Neural cell (in vitro differentiated cells): ENCODE measurements around the gene COL27A1. TPM values are rescaled to one million over a fixed set of nuclear protein-coding genes. Genes with fewer than 3 reads are reported as not detected.

Source experiments
- H2AFZ ChIP-seq: fragments of 200-600, 300-800 bp; sonication (generic), shearing (Covaris generic); 2 replicates; pipeline ENCODE4 v1.6.0; 2014; ENCODE audit warnings: low read depth, mild to moderate bottlenecking, antibody characterized with exemption, low read length, moderate library complexity
- H3F3A ChIP-seq: fragments of 200-600 bp; shearing (Covaris generic); 2 replicates; pipeline ENCODE4 v1.6.1; 2016; ENCODE audit warnings: mild to moderate bottlenecking, moderate library complexity, mixed read lengths, antibody characterized with exemption, low read length; ENCODE audit not compliant: insufficient read depth, poor library complexity, severe bottlenecking
- H3K27ac ChIP-seq: fragments of 200-600, 300-800 bp; sonication (generic), shearing (Covaris generic); 2 replicates; pipeline ENCODE4 v1.5.1; 2014; ENCODE audit warnings: mild to moderate bottlenecking, low read length, moderate library complexity
- H3K27me3 ChIP-seq: fragments of 300-800, 200-600 bp; sonication (generic), shearing (Covaris generic); 2 replicates; pipeline ENCODE4 v1.6.0; 2014; ENCODE audit warnings: mild to moderate bottlenecking, low read depth, low read length, moderate library complexity; ENCODE audit not compliant: insufficient read depth
- H3K36me3 ChIP-seq: fragments of 300-800, 200-600 bp; sonication (generic), shearing (Covaris generic); 2 replicates; pipeline ENCODE4 v1.5.1; 2014; ENCODE audit warnings: mild to moderate bottlenecking, antibody characterized with exemption, low read length, moderate library complexity; ENCODE audit not compliant: insufficient read depth
- H3K4me2 ChIP-seq: fragments of 300-800, 200-600 bp; sonication (generic), shearing (Covaris generic); 2 replicates; pipeline ENCODE4 v1.6.0; 2014; ENCODE audit warnings: mild to moderate bottlenecking, low read length
- H3K4me3 ChIP-seq: fragments of 300-800, 200-600 bp; sonication (generic), shearing (Covaris generic); 2 replicates; pipeline ENCODE4 v1.5.1; 2014; ENCODE audit warnings: mild to moderate bottlenecking, low read length, moderate library complexity
- H3K79me2 ChIP-seq: fragments of 200-600 bp; shearing (Covaris generic); replicated peaks from 2 replicates; pipeline ENCODE4 v1.6.0; 2014; ENCODE audit warnings: mild to moderate bottlenecking, low read length, moderate library complexity; ENCODE audit not compliant: insufficient read depth
- H3K9ac ChIP-seq: fragments of 300-800, 200-600 bp; sonication (generic), shearing (Covaris generic); 2 replicates; pipeline ENCODE4 v1.6.1; 2016; ENCODE audit warnings: mild to moderate bottlenecking, low read length, mixed read lengths
- H3K9me2 ChIP-seq: fragments of 200-600 bp; shearing (Covaris generic); 2 replicates; pipeline ENCODE4 v1.6.1; 2016; ENCODE audit warnings: mild to moderate bottlenecking, low read length, mixed read lengths; ENCODE audit not compliant: insufficient read depth
- H3K9me3 ChIP-seq: fragments of 200-600, 300-800 bp; sonication (generic), shearing (Covaris generic); 2 replicates; pipeline ENCODE4 v1.6.1; 2016; ENCODE audit warnings: mild to moderate bottlenecking, mixed run types, low read length, moderate library complexity, mixed read lengths
- H4K20me1 ChIP-seq: fragments of 200-600 bp; shearing (Covaris generic); 2 replicates; pipeline ENCODE4 v1.6.1; 2016; ENCODE audit warnings: mild to moderate bottlenecking, mixed run types; ENCODE audit not compliant: insufficient read depth
- CTCF ChIP-seq: fragments of 450-650 bp; IDR thresholded peaks from 2 replicates; pipeline ENCODE4 v1.5.1; 2014; ENCODE audit warnings: antibody characterized with exemption, mild to moderate bottlenecking, moderate library complexity; ENCODE audit not compliant: poor library complexity, severe bottlenecking
- EP300 ChIP-seq: fragments of 450-650 bp; conservative IDR thresholded peaks from 2 replicates; pipeline ENCODE4 v1.6.1; 2014; ENCODE audit warnings: antibody characterized with exemption, mild to moderate bottlenecking, moderate library complexity; ENCODE audit not compliant: poor library complexity, severe bottlenecking
- EZH2 ChIP-seq: fragments of 200-600, 300-800 bp; shearing (Covaris generic), sonication (generic); IDR thresholded peaks from 2 replicates; pipeline ENCODE4 v1.6.1; 2014; ENCODE audit warnings: antibody characterized with exemption, low read length, borderline replicate concordance, mild to moderate bottlenecking; ENCODE audit not compliant: insufficient read depth, poor library complexity, severe bottlenecking
- MXI1 ChIP-seq: fragments of 450-650 bp; conservative IDR thresholded peaks from 2 replicates; pipeline ENCODE4 v1.6.1; 2014; ENCODE audit warnings: antibody characterized with exemption, mild to moderate bottlenecking; ENCODE audit not compliant: poor library complexity, severe bottlenecking
- POLR2AphosphoS5 ChIP-seq: IDR thresholded peaks from 2 replicates; pipeline ENCODE4 v1.6.1; 2012
- RAD21 ChIP-seq: fragments of 450-650 bp; conservative IDR thresholded peaks from 2 replicates; pipeline ENCODE4 v1.6.1; 2014; ENCODE audit warnings: antibody characterized with exemption, mild to moderate bottlenecking, moderate library complexity
- REST ChIP-seq: IDR thresholded peaks from 2 replicates; pipeline ENCODE4 v1.6.1; 2012; ENCODE audit warnings: borderline replicate concordance
- SMC3 ChIP-seq: fragments of 450-650 bp; conservative IDR thresholded peaks from 2 replicates; pipeline ENCODE4 v1.6.1; 2014; ENCODE audit warnings: antibody characterized with exemption, mild to moderate bottlenecking, moderate library complexity; ENCODE audit not compliant: poor library complexity
- TAF1 ChIP-seq: IDR thresholded peaks from 2 replicates; pipeline ENCODE4 v1.6.1; 2012; ENCODE audit warnings: low read depth
- polyA plus RNA-seq: library from polyadenylated mRNA; depleted of rRNA; stranded (reverse); fragments of >200 nt; gene quantifications from 2 replicates; pipeline ENCODE4 v1.2.3, GENCODE V29; 2014

The COL27A1 gene
- polyA plus RNA-seq, 1 donor from 2014 or later, result 0.25 TPM

GRCh38 chr9:114316605-114317230 is 161.4 kb downstream of the COL27A1 start:
- no peaks in the 10 kb centered on the region for H3K36me3 ChIP-seq
- H3K4me2 ChIP-seq, result no peak overlapping the region
- no peak for TF ChIP-seq MXI1
- TF ChIP-seq CTCF, result no peak
- no peak for TF ChIP-seq SMC3
- TF ChIP-seq EP300, result no peak
- TF ChIP-seq POLR2AphosphoS5, result no peak
- no peak for TF ChIP-seq REST
- TF ChIP-seq RAD21, result no peak
- TF ChIP-seq EZH2, result no peak
- no peak for TF ChIP-seq TAF1

GRCh38 chr9:114317665-114318357 is 162.5 kb downstream of the COL27A1 start:
- no peaks in the 10 kb centered on the region for H3K9me2 ChIP-seq
- H3K4me3 ChIP-seq, result no peak overlapping the region
- H3K36me3 ChIP-seq, result no peaks in the 10 kb centered on the region
- no peak overlapping the region for H2AFZ ChIP-seq
- H3F3A ChIP-seq, result no peaks in the 10 kb centered on the region
- no peak overlapping the region for H3K27ac ChIP-seq
- no peaks in the 10 kb centered on the region for H3K79me2 ChIP-seq
- TF ChIP-seq TAF1 (no peak), MXI1 (no peak), SMC3 (no peak), POLR2AphosphoS5 (no peak), EP300 (no peak), REST (no peak), CTCF (no peak), EZH2 (no peak), RAD21 (no peak)
- H4K20me1 ChIP-seq, result no peaks in the 10 kb centered on the region
- H3K9me3 ChIP-seq, result no peaks in the 10 kb centered on the region
- no peaks in the 10 kb centered on the region for H3K27me3 ChIP-seq
- H3K9ac ChIP-seq, result no peak overlapping the region
- H3K4me2 ChIP-seq, result no peak overlapping the region

More at GRCh38 chr9:114316605-114317230, 161.4 kb downstream of the COL27A1 start:
- Histone ChIP-seq H3K9me3 (no peaks in the 10 kb centered on the region), H3K9ac (no peak overlapping the region), H3K9me2 (no peaks in the 10 kb centered on the region), H2AFZ (no peak overlapping the region), H4K20me1 (no peaks in the 10 kb centered on the region), H3K27me3 (no peaks in the 10 kb centered on the region), H3K27ac (no peak overlapping the region), H3F3A (no peaks in the 10 kb centered on the region), H3K4me3 (no peak overlapping the region), H3K79me2 (no peaks in the 10 kb centered on the region)
